ENCODE results near the gene RNLS.
"Not testable (repeated sequence)": the region's sequence is repeated elsewhere in the genome, so short reads cannot be mapped to it uniquely, and the experiment has no call there.

The RNLS gene

GRCh38 chr10:88293651-88294230 is 289.4 kb downstream of the RNLS start:
- H3K4me1 ChIP-seq: no peaks in the 10 kb centered on the region
- no peak for DNase-seq (ENCODE audit: low spot score in 2 of 2)
- no peaks in the 10 kb centered on the region for H3K9me3 ChIP-seq
- H3K27me3 ChIP-seq (ENCODE audit: low read depth): no peaks in the 10 kb centered on the region; the same call in 1 of the 2 replicates
- no peak overlapping the region for H3K4me3 ChIP-seq
- H3K36me3 ChIP-seq (replicated peaks): no peaks in the 10 kb centered on the region
- in situ Hi-C loops (cut with MboI; ENCODE audit: low sequenced_read_pairs): no loop called here

GRCh38 chr10:88293073-88293472 is 290.0 kb downstream of the RNLS start:
- in situ Hi-C loops (cut with MboI; ENCODE audit: low sequenced_read_pairs): no loop called here
- Histone ChIP-seq H3K4me3 (no peak overlapping the region), H3K9me3 (no peaks in the 10 kb centered on the region), H3K4me1 (no peaks in the 10 kb centered on the region), H3K27me3 (ENCODE audit: low read depth) (no peaks in the 10 kb centered on the region; the same call in 1 of the 2 replicates), H3K36me3 (replicated peaks) (no peaks in the 10 kb centered on the region)
- no peak for DNase-seq (ENCODE audit: low spot score in 2 of 2)

- no peak for DNase-seq (ENCODE audit: low spot score in 2 of 2)
- Histone ChIP-seq H3K4me3 (no peak overlapping the region), H3K36me3 (replicated peaks) (no peaks in the 10 kb centered on the region), H3K4me1 (no peaks in the 10 kb centered on the region), H3K9me3 (no peaks in the 10 kb centered on the region), H3K27me3 (ENCODE audit: low read depth) (no peaks in the 10 kb centered on the region; the same call in 1 of the 2 replicates)
- in situ Hi-C loops (cut with MboI; ENCODE audit: low sequenced_read_pairs): no loop called here
Measured at GRCh38 chr10:88292185-88292514, 291.0 kb downstream of the RNLS start.

GRCh38 chr10:88291289-88292184 is 291.6 kb downstream of the RNLS start:
- no peak for DNase-seq (ENCODE audit: low spot score in 2 of 2)
- H3K27me3 ChIP-seq (ENCODE audit: low read depth): no peaks in the 10 kb centered on the region; the same call in 1 of the 2 replicates
- H3K4me3 ChIP-seq: no peak overlapping the region
- H3K36me3 ChIP-seq (replicated peaks): no peaks in the 10 kb centered on the region
- H3K9me3 ChIP-seq: no peaks in the 10 kb centered on the region
- H3K4me1 ChIP-seq: no peaks in the 10 kb centered on the region
- in situ Hi-C loops (cut with MboI; ENCODE audit: low sequenced_read_pairs): no loop called here

- H3K4me3 ChIP-seq: no peak overlapping the region
- no peaks in the 10 kb centered on the region for H3K9me3 ChIP-seq
- H3K36me3 ChIP-seq (replicated peaks): no peaks in the 10 kb centered on the region
- no peak for DNase-seq (ENCODE audit: low spot score in 2 of 2)
- in situ Hi-C loops (cut with MboI; ENCODE audit: low sequenced_read_pairs): no loop called here
- H3K27me3 ChIP-seq (ENCODE audit: low read depth): no peaks in the 10 kb centered on the region
- H3K4me1 ChIP-seq: no peaks in the 10 kb centered on the region
Measured at GRCh38 chr10:88289342-88289741, 293.8 kb downstream of the RNLS start.

- H3K36me3 ChIP-seq (replicated peaks): no peaks in the 10 kb centered on the region
- no peak for DNase-seq (ENCODE audit: low spot score in 2 of 2)
- no peak overlapping the region for H3K4me3 ChIP-seq
- in situ Hi-C loops (cut with MboI; ENCODE audit: low sequenced_read_pairs): no loop called here
- H3K9me3 ChIP-seq: no peaks in the 10 kb centered on the region
- no peaks in the 10 kb centered on the region for H3K27me3 ChIP-seq (ENCODE audit: low read depth)
- H3K4me1 ChIP-seq: no peaks in the 10 kb centered on the region
Measured at GRCh38 chr10:88288320-88289059, 294.6 kb downstream of the RNLS start.

GRCh38 chr10:88286030-88286429 is 297.1 kb downstream of the RNLS start:
- Histone ChIP-seq H3K4me1 (no peaks in the 10 kb centered on the region), H3K27me3 (ENCODE audit: low read depth) (no peaks in the 10 kb centered on the region), H3K36me3 (replicated peaks) (no peaks in the 10 kb centered on the region), H3K4me3 (no peak overlapping the region), H3K9me3 (no peaks in the 10 kb centered on the region)
- in situ Hi-C loops (cut with MboI; ENCODE audit: low sequenced_read_pairs): no loop called here
- no peak for DNase-seq (ENCODE audit: low spot score in 2 of 2)

- no peaks in the 10 kb centered on the region for H3K4me1 ChIP-seq
- in situ Hi-C loops (cut with MboI; ENCODE audit: low sequenced_read_pairs): no loop called here
Measured at GRCh38 chr10:88281592-88282347, 301.3 kb downstream of the RNLS start.

GRCh38 chr10:88280518-88280917 is 302.6 kb downstream of the RNLS start:
- Histone ChIP-seq H3K27me3 (ENCODE audit: low read depth) (no peaks in the 10 kb centered on the region), H3K4me3 (no peak overlapping the region), H3K36me3 (replicated peaks) (no peaks in the 10 kb centered on the region), H3K4me1 (no peaks in the 10 kb centered on the region), H3K9me3 (no peaks in the 10 kb centered on the region)
- no peak for DNase-seq (ENCODE audit: low spot score in 2 of 2)
- in situ Hi-C loops (cut with MboI; ENCODE audit: low sequenced_read_pairs): no loop called here

More at GRCh38 chr10:88281592-88282347, 301.3 kb downstream of the RNLS start:
- no peaks in the 10 kb centered on the region for H3K27me3 ChIP-seq (ENCODE audit: low read depth)
- H3K9me3 ChIP-seq: no peaks in the 10 kb centered on the region
- no peaks in the 10 kb centered on the region for H3K36me3 ChIP-seq (replicated peaks)
- no peak for DNase-seq (ENCODE audit: low spot score in 2 of 2)
- H3K4me3 ChIP-seq: no peak overlapping the region

GRCh38 chr10:88278912-88279311 is 304.2 kb downstream of the RNLS start:
- H3K27me3 ChIP-seq (ENCODE audit: low read depth): no peaks in the 10 kb centered on the region
- DNase-seq (ENCODE audit: low spot score in 2 of 2): no peak
- in situ Hi-C loops (cut with MboI; ENCODE audit: low sequenced_read_pairs): no loop called here
- H3K4me3 ChIP-seq: no peak overlapping the region
- no peaks in the 10 kb centered on the region for H3K36me3 ChIP-seq (replicated peaks)
- no peaks in the 10 kb centered on the region for H3K4me1 ChIP-seq
- no peaks in the 10 kb centered on the region for H3K9me3 ChIP-seq

GRCh38 chr10:88276945-88277344 is 306.2 kb downstream of the RNLS start:
- H3K36me3 ChIP-seq (replicated peaks); in situ Hi-C loops (cut with MboI; ENCODE audit: low sequenced_read_pairs); DNase-seq (ENCODE audit: low spot score in 2 of 2); H3K9me3 ChIP-seq; H3K4me3 ChIP-seq; H3K27me3 ChIP-seq (ENCODE audit: low read depth); H3K4me1 ChIP-seq: not testable (repeated sequence)

GRCh38 chr10:88274286-88274685 is 308.8 kb downstream of the RNLS start:
- DNase-seq (ENCODE audit: low spot score in 2 of 2): no peak
- no peaks in the 10 kb centered on the region for H3K9me3 ChIP-seq
- no peaks in the 10 kb centered on the region for H3K27me3 ChIP-seq (ENCODE audit: low read depth)
- in situ Hi-C loops (cut with MboI; ENCODE audit: low sequenced_read_pairs): no loop called here
- no peak overlapping the region for H3K4me3 ChIP-seq
- H3K36me3 ChIP-seq (replicated peaks): no peaks in the 10 kb centered on the region
- H3K4me1 ChIP-seq: no peaks in the 10 kb centered on the region

- Histone ChIP-seq H3K4me1 (no peaks in the 10 kb centered on the region), H3K9me3 (no peaks in the 10 kb centered on the region), H3K4me3 (no peak overlapping the region), H3K27me3 (ENCODE audit: low read depth) (no peaks in the 10 kb centered on the region), H3K36me3 (replicated peaks) (no peaks in the 10 kb centered on the region)
- in situ Hi-C loops (cut with MboI; ENCODE audit: low sequenced_read_pairs): no loop called here
- DNase-seq (ENCODE audit: low spot score in 2 of 2): no peak
Measured at GRCh38 chr10:88273567-88273966, 309.6 kb downstream of the RNLS start.
